Measurements from ENCODE around the gene FBXW7. TPM values are rescaled to one million over a fixed set of nuclear protein-coding genes. Genes with fewer than 3 reads are reported as not detected.

FBXW7 gene
- total and polyA plus RNA-seq, 2 donors (not counting 1 experiment from before 2014, with no cell fraction given), result 23.0 to 125 TPM

DNA sequence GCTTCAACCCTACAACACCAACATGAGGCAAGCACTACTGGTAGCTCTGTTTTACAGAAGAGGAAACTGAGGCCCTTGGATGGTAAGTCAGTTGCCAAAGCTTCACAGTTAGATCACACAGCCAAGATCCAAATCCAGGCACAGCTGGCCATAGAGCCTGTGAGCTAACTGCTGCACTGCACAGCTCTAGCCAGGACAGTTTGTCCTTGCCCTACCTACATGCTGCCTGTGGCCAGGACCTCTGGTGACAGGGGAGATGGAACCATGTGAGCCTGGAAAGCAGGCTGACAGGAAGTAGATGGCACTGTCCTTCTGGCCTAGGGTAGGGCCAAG lies 257.8 kb downstream of the FBXW7 start:
- Mint-ChIP-seq H3K27me3 (peaks cover 7% of the 10 kb centered on the region), H3K4me1 (no peaks in the 10 kb centered on the region), H3K27ac (no peak overlapping the region), H3K4me3 (no peak overlapping the region), H3K9me3 (ENCODE audit: insufficient read depth) (no peaks in the 10 kb centered on the region)
- H3K27me3 ChIP-seq (replicated peaks in 1 of 4; ENCODE audit: control extremely low read depth in 1 of 4, control insufficient read depth in 3 of 4, insufficient read depth in 4 of 4, low read length in 3 of 4), result no peaks in the 10 kb centered on the region
- H3K4me3 ChIP-seq (ENCODE audit: control extremely low read depth in 1 of 5, extremely low read depth in 1 of 5, insufficient read depth in 1 of 5, low read depth in 2 of 5, low read length in 4 of 5), result no peak overlapping the region
- no peak overlapping the region for H2AFZ ChIP-seq (ENCODE audit: insufficient read depth, low read depth, low read length, poor library complexity, severe bottlenecking)
- no peaks in the 10 kb centered on the region for H4K20me1 ChIP-seq (ENCODE audit: control insufficient read depth, insufficient read depth, low read length, poor library complexity, severe bottlenecking)
- H3K4me2 ChIP-seq (replicated peaks; ENCODE audit: low read depth, low read length, poor library complexity, severe bottlenecking), result no peak overlapping the region
- TF ChIP-seq, protein P1, sequence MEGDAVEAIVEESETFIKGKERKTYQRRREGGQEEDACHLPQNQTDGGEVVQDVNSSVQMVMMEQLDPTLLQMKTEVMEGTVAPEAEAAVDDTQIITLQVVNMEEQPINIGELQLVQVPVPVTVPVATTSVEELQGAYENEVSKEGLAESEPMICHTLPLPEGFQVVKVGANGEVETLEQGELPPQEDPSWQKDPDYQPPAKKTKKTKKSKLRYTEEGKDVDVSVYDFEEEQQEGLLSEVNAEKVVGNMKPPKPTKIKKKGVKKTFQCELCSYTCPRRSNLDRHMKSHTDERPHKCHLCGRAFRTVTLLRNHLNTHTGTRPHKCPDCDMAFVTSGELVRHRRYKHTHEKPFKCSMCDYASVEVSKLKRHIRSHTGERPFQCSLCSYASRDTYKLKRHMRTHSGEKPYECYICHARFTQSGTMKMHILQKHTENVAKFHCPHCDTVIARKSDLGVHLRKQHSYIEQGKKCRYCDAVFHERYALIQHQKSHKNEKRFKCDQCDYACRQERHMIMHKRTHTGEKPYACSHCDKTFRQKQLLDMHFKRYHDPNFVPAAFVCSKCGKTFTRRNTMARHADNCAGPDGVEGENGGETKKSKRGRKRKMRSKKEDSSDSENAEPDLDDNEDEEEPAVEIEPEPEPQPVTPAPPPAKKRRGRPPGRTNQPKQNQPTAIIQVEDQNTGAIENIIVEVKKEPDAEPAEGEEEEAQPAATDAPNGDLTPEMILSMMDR (IDR thresholded peaks at IDR 0.05), result no peak
- no peak for TF ChIP-seq EZH2 (IDR thresholded peaks at IDR 0.05; ENCODE audit: borderline replicate concordance, insufficient read depth, low read depth, low read length, poor library complexity, severe bottlenecking)
- intact Hi-C loops (cut with micrococcal nuclease), result no loop called here
- ChIA-PET CTCF (no interaction called here), POLR2A (no interaction called here)
- H3K4me1 ChIP-seq (ENCODE audit: control insufficient read depth in 2 of 2, insufficient read depth in 2 of 2, low read length in 2 of 2), result no peaks in the 10 kb centered on the region
- ATAC-seq (ENCODE audit: low read depth) (no peak), DNase-seq (no peak)
- H3K79me2 ChIP-seq (ENCODE audit: control insufficient read depth, insufficient read depth, low read length), result no peaks in the 10 kb centered on the region
- no peak overlapping the region for H3K27ac ChIP-seq (ENCODE audit: low read length in 2 of 2)
- H3K9me3 ChIP-seq (ENCODE audit: control extremely low read depth in 1 of 3, control insufficient read depth in 2 of 3, insufficient read depth in 1 of 3, low read length in 2 of 3), result peaks cover 0 to 3% (median 0%) of the 10 kb centered on the region in 3 donors
- H3K36me3 ChIP-seq (replicated peaks in 1 of 2; ENCODE audit: control extremely low read depth in 1 of 2, control insufficient read depth in 1 of 2, extremely low read depth in 1 of 2, insufficient read depth in 2 of 2, low read length in 1 of 2), result no peaks in the 10 kb centered on the region
- H3K9ac ChIP-seq (ENCODE audit: low read length), result no peak overlapping the region

DNA sequence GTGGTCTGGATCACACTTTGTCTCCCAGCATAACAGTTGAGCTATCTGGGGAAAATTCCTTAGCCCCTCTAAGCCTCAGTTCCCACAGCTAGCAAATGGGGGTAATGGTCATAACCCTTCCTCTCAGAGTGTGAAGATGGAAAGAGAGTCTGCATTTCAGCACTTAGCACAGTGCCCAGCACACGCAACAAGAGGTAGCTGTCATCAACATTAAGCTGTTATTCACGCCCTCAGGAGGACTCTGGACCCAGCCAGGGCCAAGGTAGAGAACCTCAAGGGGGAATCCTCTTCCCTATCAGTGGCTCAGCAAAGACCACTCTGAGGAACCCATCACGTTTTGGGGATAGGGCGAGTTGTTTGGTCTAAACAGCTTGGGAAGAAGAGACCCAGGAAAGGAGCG lies 258.6 kb downstream of the FBXW7 start:
- no peak for DNase-seq
- Mint-ChIP-seq H3K27me3 (peaks cover 7% of the 10 kb centered on the region), H3K9me3 (ENCODE audit: insufficient read depth) (no peaks in the 10 kb centered on the region), H3K27ac (no peak overlapping the region), H3K4me1 (no peaks in the 10 kb centered on the region), H3K4me3 (no peak overlapping the region)
- H3K4me3 ChIP-seq (ENCODE audit: control extremely low read depth in 1 of 5, extremely low read depth in 1 of 5, insufficient read depth in 1 of 5, low read depth in 2 of 5, low read length in 4 of 5), result no peak overlapping the region
- no peak overlapping the region for H2AFZ ChIP-seq (ENCODE audit: insufficient read depth, low read depth, low read length, poor library complexity, severe bottlenecking)
- no peaks in the 10 kb centered on the region for H3K4me1 ChIP-seq (ENCODE audit: control insufficient read depth in 2 of 2, insufficient read depth in 2 of 2, low read length in 2 of 2)
- peaks cover 0 to 3% (median 0%) of the 10 kb centered on the region in 3 donors for H3K9me3 ChIP-seq (ENCODE audit: control extremely low read depth in 1 of 3, control insufficient read depth in 2 of 3, insufficient read depth in 1 of 3, low read length in 2 of 3)
- CTCF ChIA-PET, result no interaction called here
- no peak overlapping the region for H3K4me2 ChIP-seq (replicated peaks; ENCODE audit: low read depth, low read length, poor library complexity, severe bottlenecking)
- H3K36me3 ChIP-seq (replicated peaks in 1 of 2; ENCODE audit: control extremely low read depth in 1 of 2, control insufficient read depth in 1 of 2, extremely low read depth in 1 of 2, insufficient read depth in 2 of 2, low read length in 1 of 2), result no peaks in the 10 kb centered on the region
- 85% methylated on average over 5 of the region's 5 CpGs for WGBS (ENCODE audit: insufficient coverage)
- TF ChIP-seq, protein P1 (IDR thresholded peaks at IDR 0.05), result no peak
- no peak for TF ChIP-seq EZH2 (IDR thresholded peaks at IDR 0.05; ENCODE audit: borderline replicate concordance, insufficient read depth, low read depth, low read length, poor library complexity, severe bottlenecking)
- no peaks in the 10 kb centered on the region for H3K27me3 ChIP-seq (replicated peaks in 1 of 4; ENCODE audit: control extremely low read depth in 1 of 4, control insufficient read depth in 3 of 4, insufficient read depth in 4 of 4, low read length in 3 of 4)
- POLR2A ChIA-PET, result no interaction called here
- no peak overlapping the region for H3K9ac ChIP-seq (ENCODE audit: low read length)
- intact Hi-C loops (cut with micrococcal nuclease), result no loop called here
- H3K27ac ChIP-seq (ENCODE audit: low read length in 2 of 2), result no peak overlapping the region
- no peak for ATAC-seq (ENCODE audit: low read depth)
- no peaks in the 10 kb centered on the region for H4K20me1 ChIP-seq (ENCODE audit: control insufficient read depth, insufficient read depth, low read length, poor library complexity, severe bottlenecking)
- H3K79me2 ChIP-seq (ENCODE audit: control insufficient read depth, insufficient read depth, low read length), result no peaks in the 10 kb centered on the region
